ENCODE results near the gene NOXO1. TPM values are rescaled to one million over a fixed set of nuclear protein-coding genes. Genes with fewer than 3 reads are reported as not detected.

NOXO1 gene
- total RNA-seq, 6 donors from 2014 or later, result 2.1 to 5.4 (median 5.0) TPM; not detected in 1

DNA sequence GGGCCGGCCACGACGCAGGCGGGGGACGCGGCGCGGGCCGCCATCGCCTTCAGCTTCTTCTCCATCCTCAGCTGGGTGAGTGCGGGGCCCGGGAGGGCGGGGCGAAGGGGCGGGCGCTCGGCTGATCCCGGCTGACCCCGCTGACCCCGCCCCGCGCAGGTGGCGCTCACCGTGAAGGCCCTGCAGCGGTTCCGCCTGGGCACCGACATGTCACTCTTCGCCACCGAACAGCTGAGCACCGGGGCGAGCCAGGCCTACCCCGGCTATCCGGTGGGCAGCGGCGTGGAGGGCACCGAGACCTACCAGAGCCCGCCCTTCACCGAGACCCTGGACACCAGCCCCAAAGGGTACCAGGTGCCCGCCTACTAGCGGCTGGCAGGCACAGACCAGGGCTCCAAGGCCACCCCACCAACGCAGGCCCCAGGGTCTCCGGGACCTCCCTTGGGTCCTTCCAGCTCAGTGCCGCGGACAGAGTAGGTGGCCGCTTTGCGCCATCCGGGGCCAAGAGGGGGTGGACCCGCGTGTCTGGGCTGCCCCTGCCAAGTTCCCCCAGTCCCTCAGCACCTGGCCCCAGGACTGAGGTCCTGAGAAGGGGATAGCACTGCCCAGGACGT is 11.5 kb upstream of the NOXO1 start:
- Histone ChIP-seq H3K27me3 (peaks cover 0 to 30% (median 21%) of the 10 kb centered on the region in 4 donors), H3K36me3 (peaks cover 0 to 12% (median 5%) of the 10 kb centered on the region in 4 donors), H3K27ac (peak overlapping the region in 1 of 4 donors; percentile 58), H3K4me3 (peak overlapping the region in 3 of 4 donors; percentile 35 to 51 (median 46)), H3K4me1 (peaks cover 26 to 42% (median 29%) of the 10 kb centered on the region in 4 donors), H3K9me3 (peaks cover 0 to 8% (median 2%) of the 10 kb centered on the region in 4 donors)
- TF ChIP-seq, protein P1, sequence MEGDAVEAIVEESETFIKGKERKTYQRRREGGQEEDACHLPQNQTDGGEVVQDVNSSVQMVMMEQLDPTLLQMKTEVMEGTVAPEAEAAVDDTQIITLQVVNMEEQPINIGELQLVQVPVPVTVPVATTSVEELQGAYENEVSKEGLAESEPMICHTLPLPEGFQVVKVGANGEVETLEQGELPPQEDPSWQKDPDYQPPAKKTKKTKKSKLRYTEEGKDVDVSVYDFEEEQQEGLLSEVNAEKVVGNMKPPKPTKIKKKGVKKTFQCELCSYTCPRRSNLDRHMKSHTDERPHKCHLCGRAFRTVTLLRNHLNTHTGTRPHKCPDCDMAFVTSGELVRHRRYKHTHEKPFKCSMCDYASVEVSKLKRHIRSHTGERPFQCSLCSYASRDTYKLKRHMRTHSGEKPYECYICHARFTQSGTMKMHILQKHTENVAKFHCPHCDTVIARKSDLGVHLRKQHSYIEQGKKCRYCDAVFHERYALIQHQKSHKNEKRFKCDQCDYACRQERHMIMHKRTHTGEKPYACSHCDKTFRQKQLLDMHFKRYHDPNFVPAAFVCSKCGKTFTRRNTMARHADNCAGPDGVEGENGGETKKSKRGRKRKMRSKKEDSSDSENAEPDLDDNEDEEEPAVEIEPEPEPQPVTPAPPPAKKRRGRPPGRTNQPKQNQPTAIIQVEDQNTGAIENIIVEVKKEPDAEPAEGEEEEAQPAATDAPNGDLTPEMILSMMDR (IDR thresholded peaks at IDR 0.05), result no peak
- TF ChIP-seq POLR2AphosphoS5 (IDR thresholded peaks at IDR 0.05) (no peak), EP300 (IDR thresholded peaks at IDR 0.05) (no peak), POLR2A (IDR thresholded peaks at IDR 0.05) (no peak)
- 49 to 50% methylated on average over 15 to 50 of the region's 50 CpGs for WGBS, 2 donors
- peak in 1 of 2 donors; percentile 92 for DNase-seq
- no peak for ATAC-seq (ENCODE audit: low FRiP score in 2 of 2)

DNA sequence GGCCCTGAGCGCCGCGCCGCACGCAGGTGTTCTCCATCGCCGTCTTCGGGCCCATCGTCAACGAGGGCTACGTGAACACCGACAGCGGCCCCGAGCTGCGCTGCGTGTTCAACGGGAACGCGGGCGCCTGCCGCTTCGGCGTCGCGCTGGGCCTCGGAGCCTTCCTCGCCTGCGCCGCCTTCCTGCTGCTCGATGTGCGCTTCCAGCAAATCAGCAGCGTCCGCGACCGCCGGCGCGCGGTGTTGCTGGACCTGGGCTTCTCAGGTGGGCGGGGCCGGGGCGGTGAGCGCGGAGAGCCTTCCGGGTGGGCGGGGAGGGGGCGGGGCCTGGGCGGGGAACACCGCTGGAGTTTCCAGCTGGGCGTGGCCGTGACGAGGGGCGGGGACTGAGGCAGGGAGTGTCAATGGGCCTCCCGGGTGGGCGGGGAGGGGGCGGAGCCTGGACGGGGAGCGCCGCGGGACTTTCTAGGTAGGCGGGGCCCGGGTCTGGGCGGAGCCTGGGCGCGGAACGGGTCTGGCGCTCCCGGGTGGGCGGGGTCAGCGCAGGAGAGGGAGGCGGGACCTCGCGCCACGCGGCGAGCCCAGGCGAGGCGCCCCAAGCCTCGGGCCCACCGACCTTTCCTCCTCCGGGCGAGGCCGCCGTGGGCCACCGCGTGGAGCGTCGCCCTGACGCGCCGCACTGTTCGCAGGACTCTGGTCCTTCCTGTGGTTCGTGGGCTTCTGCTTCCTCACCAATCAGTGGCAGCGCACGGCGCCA is 10.9 kb upstream of the NOXO1 start:
- Histone ChIP-seq H3K27me3 (peaks cover 0 to 30% (median 21%) of the 10 kb centered on the region in 4 donors), H3K4me3 (peak overlapping the region in 3 of 4 donors; percentile 35 to 51 (median 46)), H3K9me3 (peaks cover 0 to 8% (median 2%) of the 10 kb centered on the region in 4 donors), H3K27ac (peak overlapping the region in 3 of 4 donors; percentile 34 to 58 (median 52)), H3K4me1 (peaks cover 26 to 42% (median 29%) of the 10 kb centered on the region in 4 donors), H3K36me3 (peaks cover 0 to 6% (median 4%) of the 10 kb centered on the region in 4 donors)
- ATAC-seq (ENCODE audit: low FRiP score in 2 of 2) (peak; percentile 87 to 92), DNase-seq (peak; percentile 94 to 99)
- WGBS, 2 donors, result 7 to 9% methylated on average over 12 to 35 of the region's 96 CpGs
- TF ChIP-seq, protein P1 (IDR thresholded peaks at IDR 0.05), result no peak
- TF ChIP-seq POLR2A (IDR thresholded peaks at IDR 0.05), result peak in 1 of 4 donors; percentile 58
- TF ChIP-seq POLR2AphosphoS5 (IDR thresholded peaks at IDR 0.05), result peak in 1 of 2 donors; percentile 51
- TF ChIP-seq EP300 (IDR thresholded peaks at IDR 0.05), result no peak

DNA sequence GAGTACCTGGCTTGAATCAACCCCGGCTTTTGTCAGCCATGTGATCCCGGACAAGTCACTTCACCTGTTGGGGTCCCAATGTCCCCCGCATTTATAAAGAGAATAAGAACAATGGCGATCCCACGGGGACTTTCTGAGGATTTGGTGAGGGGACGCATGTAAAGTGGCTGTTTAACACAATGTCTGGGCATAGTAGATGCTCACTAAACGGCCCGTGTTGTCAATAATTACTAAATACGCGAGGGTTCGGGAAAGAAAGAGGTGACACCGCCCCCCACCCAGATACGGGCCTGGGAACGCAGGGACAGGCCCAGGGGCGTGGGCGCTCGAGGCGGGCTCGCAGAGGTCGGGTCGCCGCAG is 10.3 kb upstream of the NOXO1 start:
- peaks cover 0 to 7% (median 4%) of the 10 kb centered on the region in 4 donors for H3K36me3 ChIP-seq
- peak overlapping the region in 3 of 4 donors; percentile 34 to 58 (median 52) for H3K27ac ChIP-seq
- ATAC-seq (ENCODE audit: low FRiP score in 2 of 2) (no peak), DNase-seq (no peak)
- peaks cover 0 to 30% (median 21%) of the 10 kb centered on the region in 4 donors for H3K27me3 ChIP-seq
- H3K9me3 ChIP-seq, result peaks cover 0 to 8% (median 2%) of the 10 kb centered on the region in 4 donors
- peaks cover 26 to 42% (median 29%) of the 10 kb centered on the region in 4 donors for H3K4me1 ChIP-seq
- 20 to 21% methylated on average over 13 to 22 of the region's 22 CpGs for WGBS, 2 donors
- peak overlapping the region in 3 of 4 donors; percentile 35 to 51 (median 46) for H3K4me3 ChIP-seq
- TF ChIP-seq EP300 (IDR thresholded peaks at IDR 0.05) (no peak), POLR2AphosphoS5 (IDR thresholded peaks at IDR 0.05) (no peak), POLR2A (IDR thresholded peaks at IDR 0.05) (no peak)
- TF ChIP-seq, protein P1 (IDR thresholded peaks at IDR 0.05), result no peak

DNA sequence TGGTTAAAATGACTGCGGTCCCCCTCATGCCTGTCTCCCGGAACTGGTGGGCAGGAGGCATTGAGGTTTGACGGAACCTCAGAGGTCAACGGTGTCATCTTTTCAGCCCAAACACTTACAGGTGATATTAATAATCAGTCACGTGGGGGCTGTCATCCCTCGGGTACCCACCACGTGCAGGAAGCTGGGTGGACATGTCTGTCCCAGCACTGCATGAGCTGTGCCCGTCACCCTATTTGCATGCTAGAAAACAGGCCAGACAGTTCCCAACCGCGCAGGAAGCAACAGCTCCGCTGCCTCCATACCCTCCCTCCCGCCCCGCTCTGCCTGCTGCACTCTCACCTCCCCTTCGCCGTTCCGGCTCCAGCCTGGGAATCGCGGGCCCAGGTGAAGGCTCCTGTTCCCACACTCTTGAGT is 9.9 kb upstream of the NOXO1 start:
- WGBS, 2 donors, result 4 to 10% methylated on average over 4 to 14 of the region's 18 CpGs
- ATAC-seq (ENCODE audit: low FRiP score in 2 of 2), result no peak
- H3K4me3 ChIP-seq, result peak overlapping the region in 2 of 4 donors; percentile 46 to 51

More for the DNA sequence above, 9.9 kb upstream of the NOXO1 start:
- H3K4me1 ChIP-seq, result peaks cover 26 to 42% (median 29%) of the 10 kb centered on the region in 4 donors
- peaks cover 0 to 30% (median 21%) of the 10 kb centered on the region in 4 donors for H3K27me3 ChIP-seq
- peaks cover 0 to 11% (median 8%) of the 10 kb centered on the region in 4 donors for H3K36me3 ChIP-seq
- TF ChIP-seq, protein P1 (IDR thresholded peaks at IDR 0.05), result no peak
- TF ChIP-seq POLR2A (IDR thresholded peaks at IDR 0.05) (no peak), POLR2AphosphoS5 (IDR thresholded peaks at IDR 0.05) (no peak), EP300 (IDR thresholded peaks at IDR 0.05) (no peak)
- H3K9me3 ChIP-seq, result peaks cover 0 to 8% (median 2%) of the 10 kb centered on the region in 4 donors
- peak; percentile 38 to 75 for DNase-seq
- H3K27ac ChIP-seq, result peak overlapping the region in 1 of 4 donors; percentile 52

All from upper lobe of left lung (tissue), 6 donors.